Measurements from ENCODE around the gene KCP.

- TF ChIP-seq CTCF (IDR thresholded peaks at IDR 0.05), result no peak
- no peak for TF ChIP-seq POLR2A (IDR thresholded peaks at IDR 0.05)
- no peak for TF ChIP-seq EP300 (IDR thresholded peaks at IDR 0.05)
These were observed 44.6 kb upstream of the KCP start for GRCh38 chr7:128954830-128955802.

All from ovary (tissue), 3 donors.